H9 (cell line): Measurements from ENCODE around the gene OR8G5. TPM values are rescaled to one million over a fixed set of nuclear protein-coding genes. Genes with fewer than 3 reads are reported as not detected.
"Not testable (repeated sequence)": the region's sequence is repeated elsewhere in the genome, so short reads cannot be mapped to it uniquely, and the experiment has no call there.

ENCODE experiments used
- DNase-seq: peaks from one replicate; pipeline ENCODE4 v3.0.0-alpha.2; 2017
- H2AFZ ChIP-seq: one replicate; pipeline ENCODE4 v1.6.1; 2013; ENCODE audit warnings: mild to moderate bottlenecking, low read length, control low read depth, moderate library complexity
- H2AK5ac ChIP-seq: 2 replicates; pipeline ENCODE4 v1.6.1; 2013; ENCODE audit warnings: low read length, control low read depth, mixed read lengths; ENCODE audit not compliant: insufficient read length
- H2BK120ac ChIP-seq: one replicate; pipeline ENCODE4 v1.6.1; 2013; ENCODE audit warnings: low read depth, mild to moderate bottlenecking, low read length, control low read depth, inconsistent platforms; ENCODE audit not compliant: poor library complexity, severe bottlenecking
- H2BK12ac ChIP-seq: 2 replicates; pipeline ENCODE4 v1.6.1; 2013; ENCODE audit warnings: low read length, control low read depth, mixed read lengths, low read depth; ENCODE audit not compliant: insufficient read length
- H2BK15ac ChIP-seq: 2 replicates; pipeline ENCODE4 v1.6.1; 2013; ENCODE audit warnings: low read depth, low read length, control low read depth
- H2BK20ac ChIP-seq: one replicate; pipeline ENCODE4 v1.6.1; 2013; ENCODE audit warnings: low read depth, mild to moderate bottlenecking, low read length, control low read depth, inconsistent platforms; ENCODE audit not compliant: poor library complexity, severe bottlenecking
- H2BK5ac ChIP-seq: 2 replicates; pipeline ENCODE4 v1.6.1; 2013; ENCODE audit warnings: low read length, control low read depth, mixed read lengths; ENCODE audit not compliant: insufficient read length
- H3K14ac ChIP-seq: 2 replicates; pipeline ENCODE4 v1.6.1; 2013; ENCODE audit warnings: low read length, control low read depth; ENCODE audit not compliant: insufficient read depth
- H3K18ac ChIP-seq: 2 replicates; pipeline ENCODE4 v1.6.1; 2013; ENCODE audit warnings: low read depth, mild to moderate bottlenecking, mixed read lengths, low read length, control low read depth; ENCODE audit not compliant: insufficient read length
- H3K23ac ChIP-seq: 2 replicates; pipeline ENCODE4 v1.6.1; 2013; ENCODE audit warnings: low read length, control low read depth, mixed read lengths, low read depth; ENCODE audit not compliant: insufficient read length
- H3K23me2 ChIP-seq: 2 replicates; pipeline ENCODE4 v1.6.1; 2013; ENCODE audit warnings: low read depth, mild to moderate bottlenecking, mixed read lengths, low read length, control low read depth; ENCODE audit not compliant: insufficient read length, poor library complexity, severe bottlenecking
- H3K27ac ChIP-seq: 2 replicates; pipeline ENCODE4 v1.5.1; 2013; ENCODE audit warnings: low read length, control low read depth, mixed read lengths, low read depth; ENCODE audit not compliant: insufficient read length
- H3K27me3 ChIP-seq: 2 replicates; pipeline ENCODE4 v1.6.1; 2013; ENCODE audit warnings: low read length, control low read depth, inconsistent platforms; ENCODE audit not compliant: insufficient read depth
- H3K4ac ChIP-seq: 2 replicates; pipeline ENCODE4 v1.6.1; 2013; ENCODE audit warnings: low read depth, mild to moderate bottlenecking, control low read depth, inconsistent platforms, low read length, moderate library complexity
- H3K4me1 ChIP-seq: 2 replicates; pipeline ENCODE4 v1.6.1; 2013; ENCODE audit warnings: low read length, control low read depth, inconsistent platforms; ENCODE audit not compliant: insufficient read depth
- H3K4me2 ChIP-seq: 2 replicates; pipeline ENCODE4 v1.6.1; 2013; ENCODE audit warnings: low read length, control low read depth, mixed read lengths; ENCODE audit not compliant: insufficient read length, insufficient read depth
- H3K56ac ChIP-seq: 2 replicates; pipeline ENCODE4 v1.6.1; 2013; ENCODE audit warnings: low read depth, mild to moderate bottlenecking, mixed read lengths, low read length, control low read depth; ENCODE audit not compliant: insufficient read length
- H3K79me1 ChIP-seq: 2 replicates; pipeline ENCODE4 v1.6.1; 2013; ENCODE audit warnings: low read depth, mild to moderate bottlenecking, moderate library complexity, low read length, control low read depth, inconsistent platforms; ENCODE audit not compliant: insufficient read depth, poor library complexity, severe bottlenecking
- H3K79me2 ChIP-seq: 2 replicates; pipeline ENCODE4 v1.6.1; 2013; ENCODE audit warnings: low read length, control low read depth, inconsistent platforms; ENCODE audit not compliant: insufficient read depth
- H3K9ac ChIP-seq: 2 replicates; pipeline ENCODE4 v1.6.1; 2013; ENCODE audit warnings: low read length, control low read depth, mixed read lengths; ENCODE audit not compliant: insufficient read length; ENCODE audit errors: extremely low read depth
- H3K9me3 ChIP-seq: one replicate; pipeline ENCODE4 v1.6.1; 2013; ENCODE audit warnings: low read depth, low read length, inconsistent platforms; ENCODE audit not compliant: control insufficient read depth
- H3T11ph ChIP-seq: one replicate; pipeline ENCODE4 v1.6.1; 2013; ENCODE audit warnings: mild to moderate bottlenecking, low read length, control low read depth, inconsistent platforms
- H4K20me1 ChIP-seq: one replicate; pipeline ENCODE4 v1.6.1; 2013; ENCODE audit not compliant: control insufficient read depth, insufficient read length, insufficient read depth
- H4K5ac ChIP-seq: 2 replicates; pipeline ENCODE4 v1.6.1; 2013; ENCODE audit warnings: low read depth, mild to moderate bottlenecking, mixed read lengths, low read length, control low read depth; ENCODE audit not compliant: insufficient read length
- H4K8ac ChIP-seq: replicated peaks from 2 replicates; pipeline ENCODE4 v1.6.1; 2013; ENCODE audit warnings: low read length, control low read depth, mixed read lengths, low read depth; ENCODE audit not compliant: insufficient read length
- H4K91ac ChIP-seq: 2 replicates; pipeline ENCODE4 v1.6.1; 2013; ENCODE audit warnings: low read depth, mild to moderate bottlenecking, moderate library complexity, mixed read lengths, low read length, control low read depth; ENCODE audit not compliant: insufficient read length
- H3K27ac Mint-ChIP-seq, 3 experiments: 2 replicates in 2 of 3; 3 replicates in 1 of 3; pipeline ENCODE4 v1.8.0; 2020 to 2021; ENCODE audit warnings: mixed read lengths in 3 of 3, mild to moderate bottlenecking in 1 of 3, moderate library complexity in 1 of 3
- H3K27me3 Mint-ChIP-seq: 2 replicates; pipeline ENCODE4 v1.8.0; 2021; ENCODE audit warnings: low read depth, mild to moderate bottlenecking, moderate library complexity, mixed read lengths
- H3K36me3 Mint-ChIP-seq, 3 experiments: 2 replicates in 2 of 3; 3 replicates in 1 of 3; pipeline ENCODE4 v1.8.0; 2020 to 2021; ENCODE audit warnings: low read depth in 3 of 3, mixed read lengths in 3 of 3; ENCODE audit not compliant: insufficient read depth in 1 of 3
- H3K4me1 Mint-ChIP-seq, 2 experiments: 2 replicates each; pipeline ENCODE4 v1.8.0; 2020; ENCODE audit warnings: mixed read lengths in 2 of 2
- H3K4me3 Mint-ChIP-seq, 2 experiments: 2 replicates in 1 of 2; 3 replicates in 1 of 2; pipeline ENCODE4 v1.8.0; 2020 to 2021; ENCODE audit warnings: mild to moderate bottlenecking in 2 of 2, mixed read lengths in 2 of 2, moderate library complexity in 1 of 2
- H3K9me3 Mint-ChIP-seq, 2 experiments: 2 replicates in 1 of 2; 3 replicates in 1 of 2; pipeline ENCODE4 v1.8.0; 2020; ENCODE audit warnings: mild to moderate bottlenecking in 2 of 2, mixed read lengths in 2 of 2, moderate library complexity in 1 of 2
- WGBS: extraction: QIAGEN DNeasy Blood & Tissue Kit; methylation state at CpG from one replicate; pipeline ENCODE4 v1.1.7; 2013; ENCODE audit warnings: missing lambda C conversion rate, low lambda C conversion rate, mixed read lengths; ENCODE audit not compliant: insufficient read length; ENCODE audit errors: extremely low coverage; 5-methylcytosine and 5-hydroxymethylcytosine counted together
- total RNA-seq: library from RNA; stranded (reverse); gene quantifications from 2 replicates; pipeline ENCODE4 v1.2.1, GENCODE V29; 2021

The OR8G5 gene
- total RNA-seq, 1 experiment from 2014 or later: not detected

DNA sequence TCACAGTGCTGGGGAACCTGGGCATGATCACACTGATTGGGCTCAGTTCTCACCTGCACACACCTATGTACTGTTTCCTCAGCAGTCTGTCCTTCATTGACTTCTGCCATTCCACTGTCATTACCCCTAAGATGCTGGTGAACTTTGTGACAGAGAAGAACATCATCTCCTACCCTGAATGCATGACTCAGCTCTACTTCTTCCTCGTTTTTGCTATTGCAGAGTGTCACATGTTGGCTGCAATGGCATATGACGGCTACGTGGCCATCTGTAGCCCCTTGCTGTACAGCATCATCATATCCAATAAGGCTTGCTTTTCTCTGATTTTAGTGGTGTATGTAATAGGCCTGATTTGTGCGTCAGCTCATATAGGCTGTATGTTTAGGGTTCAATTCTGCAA is 8.9 kb downstream of the OR8G5 start:
- H3K27ac ChIP-seq, H2BK5ac ChIP-seq, H3K27ac Mint-ChIP-seq, H3K14ac ChIP-seq, H3K4me2 ChIP-seq, H3K27me3 ChIP-seq, DNase-seq, H3K9ac ChIP-seq, H3K4me1 Mint-ChIP-seq, H3K9me3 Mint-ChIP-seq, H4K8ac ChIP-seq, H3K36me3 Mint-ChIP-seq, H3K79me1 ChIP-seq, H3K23me2 ChIP-seq, H3K18ac ChIP-seq, H4K5ac ChIP-seq, H3K27me3 Mint-ChIP-seq, H4K91ac ChIP-seq, H3K4ac ChIP-seq, H3K4me1 ChIP-seq, H3K23ac ChIP-seq, H2AFZ ChIP-seq, H2BK120ac ChIP-seq, H2AK5ac ChIP-seq, H3T11ph ChIP-seq, H3K4me3 Mint-ChIP-seq, H4K20me1 ChIP-seq, H2BK20ac ChIP-seq, H2BK15ac ChIP-seq, H3K9me3 ChIP-seq, H3K79me2 ChIP-seq, H2BK12ac ChIP-seq, H3K56ac ChIP-seq: not testable (repeated sequence)
- no CpG with 5 or more reads among the region's 4 CpGs for WGBS

DNA sequence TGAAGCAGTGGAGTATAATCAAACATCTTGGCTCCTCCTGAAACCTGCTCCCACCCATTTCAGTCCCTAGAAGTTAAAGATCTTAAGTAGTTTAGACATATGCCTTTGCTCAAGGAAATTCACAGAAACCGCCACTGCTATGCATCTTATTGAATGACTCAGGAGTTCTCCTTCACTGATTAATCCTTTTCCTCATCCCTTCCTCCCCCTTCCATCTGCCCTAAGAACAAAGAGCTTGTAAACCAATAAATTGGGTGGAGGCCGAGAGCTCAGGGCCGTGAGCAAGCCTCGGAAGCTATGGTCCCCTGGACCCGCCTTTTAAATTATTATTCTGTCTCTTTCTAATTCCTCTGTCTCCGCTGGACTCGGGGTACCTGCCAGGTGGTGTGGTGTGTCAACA is 14.7 kb downstream of the OR8G5 start:
- WGBS: no CpG with 5 or more reads among the region's 7 CpGs
- not testable (repeated sequence) for H3K4ac ChIP-seq, H3K4me3 Mint-ChIP-seq, H2BK120ac ChIP-seq, H3K79me1 ChIP-seq, H4K5ac ChIP-seq, H3K56ac ChIP-seq, H3K14ac ChIP-seq, H3K18ac ChIP-seq, H4K8ac ChIP-seq, H3T11ph ChIP-seq, H3K9me3 ChIP-seq, H3K9me3 Mint-ChIP-seq, H3K79me2 ChIP-seq, H2BK20ac ChIP-seq, H2BK12ac ChIP-seq, H3K27me3 ChIP-seq, H3K23ac ChIP-seq, H4K20me1 ChIP-seq, H3K4me2 ChIP-seq, H3K27ac ChIP-seq, H3K36me3 Mint-ChIP-seq, H3K23me2 ChIP-seq, H4K91ac ChIP-seq, H2AK5ac ChIP-seq, H3K9ac ChIP-seq, H3K4me1 ChIP-seq, H3K27me3 Mint-ChIP-seq, H2BK5ac ChIP-seq, DNase-seq, H2AFZ ChIP-seq, H2BK15ac ChIP-seq
- Mint-ChIP-seq H3K27ac (peak overlapping the region in 2 of 3 experiments; percentile 23 to 54; a peak in 2 of 7 replicates), H3K4me1 (peaks cover 24 to 28% of the 10 kb centered on the region in 2 experiments)
